ENCODE measurements around the gene ZNF318. TPM values are rescaled to one million over a fixed set of nuclear protein-coding genes. Genes with fewer than 3 reads are reported as not detected.
"Not testable (repeated sequence)": the region's sequence is repeated elsewhere in the genome, so short reads cannot be mapped to it uniquely, and the experiment has no call there.

Gene ZNF318
- total and polyA plus RNA-seq, 11 donors, result 7.3 to 15.7 (median 13.9) TPM

- WGBS, 4 donors, result 67 to 82% (median 71%) methylated on average over 3 of the region's 3 CpGs
- intact Hi-C loops (cut with DNase I), result no loop called here
- Histone ChIP-seq H3K36me3 (peaks cover 0 to 100% (median 95%) of the 10 kb centered on the region in 9 donors), H3K4me3 (no peak overlapping the region), H3K27me3 (no peaks in the 10 kb centered on the region), H3K27ac (no peak overlapping the region), H3K9me3 (no peaks in the 10 kb centered on the region), H3K4me1 (peaks cover 0 to 11% (median 0%) of the 10 kb centered on the region in 12 donors)
- ATAC-seq, result peak in 2 of 4 donors; percentile 46 to 66
- no peak for DNase-seq
- TF ChIP-seq, protein P1, sequence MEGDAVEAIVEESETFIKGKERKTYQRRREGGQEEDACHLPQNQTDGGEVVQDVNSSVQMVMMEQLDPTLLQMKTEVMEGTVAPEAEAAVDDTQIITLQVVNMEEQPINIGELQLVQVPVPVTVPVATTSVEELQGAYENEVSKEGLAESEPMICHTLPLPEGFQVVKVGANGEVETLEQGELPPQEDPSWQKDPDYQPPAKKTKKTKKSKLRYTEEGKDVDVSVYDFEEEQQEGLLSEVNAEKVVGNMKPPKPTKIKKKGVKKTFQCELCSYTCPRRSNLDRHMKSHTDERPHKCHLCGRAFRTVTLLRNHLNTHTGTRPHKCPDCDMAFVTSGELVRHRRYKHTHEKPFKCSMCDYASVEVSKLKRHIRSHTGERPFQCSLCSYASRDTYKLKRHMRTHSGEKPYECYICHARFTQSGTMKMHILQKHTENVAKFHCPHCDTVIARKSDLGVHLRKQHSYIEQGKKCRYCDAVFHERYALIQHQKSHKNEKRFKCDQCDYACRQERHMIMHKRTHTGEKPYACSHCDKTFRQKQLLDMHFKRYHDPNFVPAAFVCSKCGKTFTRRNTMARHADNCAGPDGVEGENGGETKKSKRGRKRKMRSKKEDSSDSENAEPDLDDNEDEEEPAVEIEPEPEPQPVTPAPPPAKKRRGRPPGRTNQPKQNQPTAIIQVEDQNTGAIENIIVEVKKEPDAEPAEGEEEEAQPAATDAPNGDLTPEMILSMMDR (IDR thresholded peaks at IDR 0.05), result no peak
- no peak for TF ChIP-seq POLR2A (IDR thresholded peaks at IDR 0.05)
Observed at GRCh38 chr6:43347444-43347843, 22.0 kb downstream of the ZNF318 start.

- intact Hi-C loops (cut with DNase I), result no loop called here
- TF ChIP-seq, protein P1 (IDR thresholded peaks at IDR 0.05), result no peak
- TF ChIP-seq POLR2A (IDR thresholded peaks at IDR 0.05), result no peak
- H3K9me3 ChIP-seq, result no peaks in the 10 kb centered on the region
- no peak overlapping the region for H3K4me3 ChIP-seq
- 69 to 87% (median 81%) methylated on average over 3 of the region's 3 CpGs for WGBS, 4 donors
- H3K36me3 ChIP-seq, result peaks cover 0 to 100% (median 95%) of the 10 kb centered on the region in 9 donors
- peaks cover 0 to 11% (median 0%) of the 10 kb centered on the region in 12 donors for H3K4me1 ChIP-seq
- DNase-seq (no peak), ATAC-seq (no peak)
- H3K27ac ChIP-seq, result no peak overlapping the region
- H3K27me3 ChIP-seq, result no peaks in the 10 kb centered on the region
Observed at GRCh38 chr6:43347021-43347420, 22.4 kb downstream of the ZNF318 start.

DNA sequence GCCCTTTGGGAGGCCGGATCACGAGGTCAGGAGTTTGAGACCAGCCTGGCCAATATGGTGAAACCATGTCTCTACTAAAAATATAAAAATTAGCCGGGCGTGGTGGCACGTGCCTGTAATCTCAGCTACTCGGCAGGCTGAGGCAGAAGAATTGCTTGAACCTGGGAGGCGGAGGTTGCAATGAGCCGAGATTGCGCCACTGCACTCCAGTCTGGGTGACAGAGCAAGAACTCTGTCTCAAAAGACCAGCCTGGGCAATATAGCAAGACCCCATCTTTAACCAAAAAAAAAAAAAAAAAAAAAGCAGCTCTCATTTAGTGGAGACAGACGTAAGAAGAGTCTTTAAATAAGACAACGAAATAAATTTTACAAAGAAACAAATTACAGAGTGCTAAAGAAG is 23.2 kb downstream of the ZNF318 start:
- H3K27ac ChIP-seq; H3K4me3 ChIP-seq; H3K27me3 ChIP-seq; ATAC-seq; DNase-seq; H3K9me3 ChIP-seq; intact Hi-C loops (cut with DNase I): not testable (repeated sequence)
- Histone ChIP-seq H3K36me3 (peaks cover 0 to 100% (median 95%) of the 10 kb centered on the region in 9 donors), H3K4me1 (peaks cover 0 to 11% (median 0%) of the 10 kb centered on the region in 12 donors)
- WGBS, 4 donors, result 97 to 98% (median 97%) methylated on average over 11 of the region's 11 CpGs

GRCh38 chr6:43339168-43339567 is 30.3 kb downstream of the ZNF318 start:
- intact Hi-C loops (cut with DNase I), result loop anchor here in 1 of 10 donors (5.0 kb wide), 1 partner anchor 72 kb away; no protein-coding TSS in a partner anchor
- TF ChIP-seq, protein P1 (IDR thresholded peaks at IDR 0.05), result no peak
- Histone ChIP-seq H3K4me3 (no peak overlapping the region), H3K4me1 (peaks cover 0 to 21% (median 5%) of the 10 kb centered on the region in 12 donors), H3K27me3 (no peaks in the 10 kb centered on the region), H3K27ac (no peak overlapping the region), H3K9me3 (no peaks in the 10 kb centered on the region), H3K36me3 (peaks cover 0 to 86% (median 68%) of the 10 kb centered on the region in 9 donors)
- DNase-seq (no peak), ATAC-seq (peak in 1 of 4 donors; percentile 18)
- 88 to 94% (median 91%) methylated on average over 4 of the region's 4 CpGs for WGBS, 4 donors

- no peak overlapping the region for H3K27ac ChIP-seq
- H3K4me1 ChIP-seq, result peaks cover 0 to 23% (median 6%) of the 10 kb centered on the region in 12 donors
- no peak overlapping the region for H3K4me3 ChIP-seq
- intact Hi-C loops (cut with DNase I), result loop anchor here in 1 of 10 donors (5.0 kb wide), 1 partner anchor 71 kb away; no protein-coding TSS in a partner anchor
- no peak for ATAC-seq
- no peaks in the 10 kb centered on the region for H3K9me3 ChIP-seq
- no peak for TF ChIP-seq POLR2A (IDR thresholded peaks at IDR 0.05)
- TF ChIP-seq, protein P1 (IDR thresholded peaks at IDR 0.05), result no peak
- no peak for DNase-seq
- peaks cover 0 to 77% (median 59%) of the 10 kb centered on the region in 9 donors for H3K36me3 ChIP-seq
- no peaks in the 10 kb centered on the region for H3K27me3 ChIP-seq
Observed at GRCh38 chr6:43338243-43338642, 31.2 kb downstream of the ZNF318 start.

Data from heart left ventricle (tissue), 16 donors.